Activated naive CD4-positive, alpha-beta T cell treated with Interleukin-2 at 50 U/mL for 16 hours (primary cell): Measurements from ENCODE around the gene PHF19.
A peak's percentile ranks its signal among the peaks of the same experiment; 100 is the strongest.

Experiments
- DNase-seq: peaks from one replicate; pipeline ENCODE4 v3.0.0-alpha.2; 2020

PHF19 gene

GRCh38 chr9:120846906-120847305, 30.1 kb downstream of the PHF19 start:
- DNase-seq, result no peak

GRCh38 chr9:120846251-120846889, 30.6 kb downstream of the PHF19 start:
- peak; percentile 22 for DNase-seq

- DNase-seq, result peak; percentile 58
Observed at GRCh38 chr9:120845255-120845654, 31.7 kb downstream of the PHF19 start.

GRCh38 chr9:120842685-120843485, 34.1 kb downstream of the PHF19 start, which contains the start of gene PSMD5:
Gene PSMD5, minus strand, starts transcription at chr9:120842922. Its CDS starts 13 bp downstream, at chr9:120842909.
- DNase-seq, result peak; percentile 93

GRCh38 chr9:120841930-120842684, 34.9 kb downstream of the PHF19 start:
- DNase-seq, result no peak

- DNase-seq, result no peak
Observed at GRCh38 chr9:120839146-120839545, 37.8 kb downstream of the PHF19 start.

GRCh38 chr9:120837921-120838320, 39.1 kb downstream of the PHF19 start:
- DNase-seq, result no peak

- DNase-seq, result no peak
Observed at GRCh38 chr9:120833325-120833724, 43.7 kb downstream of the PHF19 start.

GRCh38 chr9:120832807-120833206, 44.2 kb downstream of the PHF19 start:
- no peak for DNase-seq

- DNase-seq, result no peak
Observed at GRCh38 chr9:120830865-120831264, 46.1 kb downstream of the PHF19 start.

- no peak for DNase-seq
Observed at GRCh38 chr9:120830151-120830550, 46.8 kb downstream of the PHF19 start.

GRCh38 chr9:120829650-120830049, 47.3 kb downstream of the PHF19 start:
- no peak for DNase-seq

GRCh38 chr9:120820095-120820494, 56.9 kb downstream of the PHF19 start:
- no peak for DNase-seq

- DNase-seq, result no peak
Observed at GRCh38 chr9:120818595-120818994, 58.4 kb downstream of the PHF19 start.

GRCh38 chr9:120815075-120815474, 61.9 kb downstream of the PHF19 start:
- DNase-seq, result no peak

GRCh38 chr9:120808931-120809330, 68.1 kb downstream of the PHF19 start:
- DNase-seq, result no peak

- no peak for DNase-seq
Observed at GRCh38 chr9:120807607-120808379, 69.2 kb downstream of the PHF19 start.
